Retinal pigment epithelial cell (primary cell): ENCODE measurements around the gene LRRC34.

Experiments
- DNase-seq: peaks from one replicate; pipeline ENCODE4 v3.0.0-alpha.2; 2010; ENCODE audit warnings: low read depth
- H3K4me3 ChIP-seq: 2 replicates; pipeline ENCODE4 v1.5.1; 2011; ENCODE audit warnings: mild to moderate bottlenecking, low read length, control low read depth, moderate library complexity
- TF ChIP-seq, protein P1 (sequence below): conservative IDR thresholded peaks from 2 replicates; pipeline ENCODE4 v1.5.1; 2011; ENCODE audit warnings: low read depth, low read length, control low read depth, inconsistent platforms

LRRC34 gene

GRCh38 chr3:169804681-169805080 lies 8.0 kb downstream of the LRRC34 start:
- TF ChIP-seq, protein P1, sequence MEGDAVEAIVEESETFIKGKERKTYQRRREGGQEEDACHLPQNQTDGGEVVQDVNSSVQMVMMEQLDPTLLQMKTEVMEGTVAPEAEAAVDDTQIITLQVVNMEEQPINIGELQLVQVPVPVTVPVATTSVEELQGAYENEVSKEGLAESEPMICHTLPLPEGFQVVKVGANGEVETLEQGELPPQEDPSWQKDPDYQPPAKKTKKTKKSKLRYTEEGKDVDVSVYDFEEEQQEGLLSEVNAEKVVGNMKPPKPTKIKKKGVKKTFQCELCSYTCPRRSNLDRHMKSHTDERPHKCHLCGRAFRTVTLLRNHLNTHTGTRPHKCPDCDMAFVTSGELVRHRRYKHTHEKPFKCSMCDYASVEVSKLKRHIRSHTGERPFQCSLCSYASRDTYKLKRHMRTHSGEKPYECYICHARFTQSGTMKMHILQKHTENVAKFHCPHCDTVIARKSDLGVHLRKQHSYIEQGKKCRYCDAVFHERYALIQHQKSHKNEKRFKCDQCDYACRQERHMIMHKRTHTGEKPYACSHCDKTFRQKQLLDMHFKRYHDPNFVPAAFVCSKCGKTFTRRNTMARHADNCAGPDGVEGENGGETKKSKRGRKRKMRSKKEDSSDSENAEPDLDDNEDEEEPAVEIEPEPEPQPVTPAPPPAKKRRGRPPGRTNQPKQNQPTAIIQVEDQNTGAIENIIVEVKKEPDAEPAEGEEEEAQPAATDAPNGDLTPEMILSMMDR: no peak
- no peak overlapping the region for H3K4me3 ChIP-seq

DNA sequence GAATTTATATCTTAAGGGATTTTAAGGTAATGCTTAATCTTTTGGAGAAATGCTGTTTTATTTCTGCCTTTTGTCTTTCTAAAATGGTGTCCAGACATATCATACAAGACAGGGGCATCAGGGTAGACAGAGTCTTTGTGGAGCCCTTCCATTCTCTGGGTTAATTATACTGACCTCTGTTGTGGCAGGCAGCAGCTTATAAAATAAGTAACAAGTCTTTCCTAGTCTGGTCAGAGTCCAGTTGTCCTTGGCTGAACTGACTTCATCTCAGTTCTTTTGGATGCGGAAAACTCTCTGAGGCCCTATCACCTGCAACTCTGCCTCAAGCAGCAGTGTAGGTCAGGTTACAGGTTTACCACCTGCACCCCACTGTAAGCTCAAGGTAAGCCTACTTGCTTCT lies 20.3 kb downstream of the LRRC34 start:
- H3K4me3 ChIP-seq: no peak overlapping the region
- no peak for DNase-seq
- TF ChIP-seq, protein P1: no peak

More at GRCh38 chr3:169804681-169805080, 8.0 kb downstream of the LRRC34 start:
- no peak for DNase-seq

DNA sequence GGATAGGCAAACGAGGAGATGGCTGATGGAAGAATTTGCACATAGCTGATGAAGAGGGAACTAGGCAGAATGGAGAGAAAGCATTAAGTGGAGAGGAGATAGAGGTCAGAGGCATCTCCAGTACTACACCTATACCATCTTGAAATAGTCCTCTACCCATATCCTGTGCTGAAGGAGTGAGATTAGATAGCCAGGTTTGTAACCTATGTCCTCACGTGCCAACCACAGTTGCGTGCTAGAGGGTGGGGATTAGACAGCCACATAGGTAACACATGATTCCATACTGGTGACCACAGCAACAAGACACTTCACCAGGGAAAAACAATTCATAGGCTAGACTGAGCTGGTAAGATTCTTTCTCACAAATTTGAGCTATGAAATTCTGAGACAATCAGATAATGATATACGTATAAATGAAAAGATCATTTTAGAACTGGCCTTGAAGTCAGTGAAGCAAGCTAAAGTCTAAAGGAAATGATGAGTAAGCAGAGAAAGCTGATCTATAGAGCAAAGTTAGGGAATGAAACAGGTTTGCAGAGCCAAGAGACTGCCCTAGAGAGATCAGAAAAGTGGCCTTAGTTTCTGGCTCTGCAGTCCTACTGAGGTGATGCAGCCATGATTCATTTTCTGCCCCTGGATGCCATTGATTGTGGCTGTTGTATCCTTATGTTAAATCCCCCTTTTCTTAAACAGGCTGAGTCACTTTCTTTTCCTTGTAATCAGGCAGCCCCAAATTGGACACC lies 21.8 kb downstream of the LRRC34 start:
- TF ChIP-seq, protein P1: no peak
- no peak for DNase-seq
- no peak overlapping the region for H3K4me3 ChIP-seq

DNA sequence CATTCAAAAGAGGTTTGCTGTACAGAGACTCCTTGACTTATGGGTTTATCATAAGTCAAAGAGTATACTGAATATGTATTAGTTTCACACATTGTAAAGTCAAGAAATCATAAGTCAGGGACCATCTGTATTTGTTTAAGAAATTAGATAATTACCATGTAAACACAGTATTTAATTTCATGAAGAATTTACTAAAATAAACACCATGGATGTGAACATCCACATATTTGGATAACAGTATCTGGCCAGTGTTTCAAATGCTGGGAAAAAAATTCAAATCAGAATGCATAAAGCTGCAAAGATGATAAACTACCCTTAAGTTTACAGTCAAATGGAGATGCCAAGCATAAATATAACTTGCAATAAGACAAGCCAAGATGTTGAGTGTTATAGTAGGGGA lies 22.5 kb downstream of the LRRC34 start:
- TF ChIP-seq, protein P1: no peak
- no peak for DNase-seq
- H3K4me3 ChIP-seq: no peak overlapping the region

DNA sequence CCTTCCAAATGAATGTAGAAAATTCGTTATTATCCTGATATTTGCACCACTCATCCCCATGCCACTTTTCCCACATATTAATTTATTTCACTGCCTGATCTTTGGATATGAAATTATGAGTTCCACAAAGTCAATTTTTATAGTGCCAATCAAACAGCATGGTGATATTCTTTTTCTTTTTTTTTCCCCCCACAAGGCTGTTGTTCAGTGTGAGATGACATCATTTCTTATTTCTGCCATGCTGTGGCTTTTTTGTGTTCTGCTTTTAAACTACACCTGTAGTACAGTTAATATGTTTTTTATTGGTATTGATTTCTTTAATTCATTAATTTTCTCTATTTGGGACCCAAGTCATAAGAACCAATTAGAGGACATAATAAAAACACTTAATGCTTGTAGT lies 24.9 kb downstream of the LRRC34 start:
- no peak overlapping the region for H3K4me3 ChIP-seq
- no peak for DNase-seq
- TF ChIP-seq, protein P1: no peak

DNA sequence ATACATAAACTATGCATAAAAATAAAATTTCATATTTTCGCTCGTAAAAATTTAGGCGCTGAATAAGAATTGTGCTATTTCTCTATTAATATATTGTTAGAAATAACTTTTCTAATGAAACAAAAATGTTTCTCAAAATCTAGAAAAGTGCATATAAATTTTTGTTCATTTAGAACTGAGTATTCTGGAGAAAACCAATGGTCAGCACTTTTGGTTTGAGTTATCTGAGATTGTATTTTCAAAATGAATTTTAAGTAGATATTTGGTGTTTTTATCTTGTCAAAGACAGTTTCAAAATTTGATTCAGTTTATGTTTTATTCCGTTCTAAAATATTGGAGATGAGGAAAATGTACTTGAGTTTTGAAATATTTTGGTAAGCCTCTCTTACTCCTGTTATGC lies 25.6 kb downstream of the LRRC34 start:
- TF ChIP-seq, protein P1: no peak
- DNase-seq: no peak
- no peak overlapping the region for H3K4me3 ChIP-seq

GRCh38 chr3:169781209-169781855 lies 31.4 kb downstream of the LRRC34 start:
- TF ChIP-seq, protein P1: no peak
- no peak overlapping the region for H3K4me3 ChIP-seq
- DNase-seq: no peak
